ENCODE measurements around the gene TTLL9.
A peak's percentile ranks its signal among the peaks of the same experiment; 100 is the strongest.

DNA sequence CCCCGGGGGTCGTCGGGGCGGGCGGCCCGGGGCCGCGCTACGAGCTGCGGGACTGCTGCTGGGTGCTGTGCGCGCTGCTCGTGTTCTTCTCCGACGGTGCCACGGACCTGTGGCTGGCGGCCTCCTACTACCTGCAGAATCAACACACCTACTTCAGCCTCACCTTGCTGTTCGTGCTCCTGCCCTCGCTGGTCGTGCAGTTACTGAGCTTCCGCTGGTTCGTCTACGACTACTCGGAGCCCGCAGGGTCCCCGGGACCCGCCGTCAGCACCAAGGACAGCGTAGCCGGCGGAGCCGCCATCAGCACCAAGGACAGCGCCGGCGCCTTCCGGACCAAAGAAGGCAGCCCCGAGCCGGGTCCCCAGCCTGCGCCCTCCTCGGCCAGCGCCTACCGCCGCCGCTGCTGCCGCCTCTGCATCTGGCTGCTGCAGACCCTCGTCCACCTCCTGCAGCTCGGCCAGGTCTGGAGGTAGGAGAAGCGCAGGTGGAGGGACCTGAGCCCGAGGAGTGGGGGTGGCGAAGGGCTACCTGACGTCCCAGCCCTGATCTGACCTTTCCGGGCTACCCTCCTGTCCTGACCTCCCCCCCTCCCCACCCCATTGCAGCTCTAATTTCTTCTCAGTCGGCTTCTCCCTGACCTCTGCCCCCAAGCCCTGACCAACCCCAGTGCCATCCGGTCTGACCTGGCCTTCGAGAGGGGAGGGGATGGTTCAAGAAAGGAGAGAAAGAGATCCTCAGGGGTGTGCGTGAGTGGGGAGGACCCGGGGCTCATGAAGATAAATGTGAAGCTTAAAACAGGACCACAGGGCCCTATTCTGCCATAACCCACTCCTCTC is 98.1 kb downstream of the TTLL9 start:
- TF ChIP-seq POLR2A (IDR thresholded peaks at IDR 0.05) (no peak), POLR2AphosphoS5 (IDR thresholded peaks at IDR 0.05) (peak in 2 of 3 donors; percentile 26), CTCF (IDR thresholded peaks at IDR 0.05) (no peak)

Data from breast epithelium (tissue), 3 donors.